ENCODE data around the gene ATP9B. TPM values are rescaled to one million over a fixed set of nuclear protein-coding genes. Genes with fewer than 3 reads are reported as not detected.
"Not testable (repeated sequence)": the region's sequence is repeated elsewhere in the genome, so short reads cannot be mapped to it uniquely, and the experiment has no call there.

ATP9B gene
- total RNA-seq, 1 donor from 2014 or later, result 33.2 TPM

- H3K27ac ChIP-seq, result no peak overlapping the region
- Mint-ChIP-seq H3K4me1 (peaks cover 3% of the 10 kb centered on the region), H3K27ac (no peak overlapping the region), H3K27me3 (ENCODE audit: insufficient read depth, low read depth) (no peaks in the 10 kb centered on the region), H3K4me3 (no peak overlapping the region), H3K36me3 (peaks cover 16% of the 10 kb centered on the region), H3K9me3 (no peaks in the 10 kb centered on the region)
- H4K20me1 ChIP-seq (ENCODE audit: low read depth), result no peaks in the 10 kb centered on the region
- H3K36me3 ChIP-seq, result no peaks in the 10 kb centered on the region
- H2AFZ ChIP-seq (replicated peaks), result no peak overlapping the region
- no peak overlapping the region for H3K4me2 ChIP-seq
- no peaks in the 10 kb centered on the region for H3K4me1 ChIP-seq
- H3K79me2 ChIP-seq (ENCODE audit: low read depth), result no peaks in the 10 kb centered on the region
- TF ChIP-seq EZH2 (IDR thresholded peaks at IDR 0.05) (no peak), CTCF (IDR thresholded peaks at IDR 0.05) (no peak), EZH2phosphoT487 (IDR thresholded peaks at IDR 0.05) (no peak)
- no peaks in the 10 kb centered on the region for H3F3A ChIP-seq (ENCODE audit: low read depth)
- no peak for DNase-seq (ENCODE audit: low spot score)
- H3K27me3 ChIP-seq, result no peaks in the 10 kb centered on the region
- no peak overlapping the region for H3K4me3 ChIP-seq
- H3K9me3 ChIP-seq (ENCODE audit: low read depth), result no peaks in the 10 kb centered on the region
- no peak overlapping the region for H3K9ac ChIP-seq
Measured at GRCh38 chr18:79372991-79373390, 303.8 kb downstream of the ATP9B start.

- Mint-ChIP-seq H3K27ac (no peak overlapping the region), H3K9me3 (no peaks in the 10 kb centered on the region), H3K4me3 (no peak overlapping the region), H3K27me3 (ENCODE audit: insufficient read depth, low read depth) (no peaks in the 10 kb centered on the region), H3K36me3 (peaks cover 19% of the 10 kb centered on the region), H3K4me1 (peaks cover 3% of the 10 kb centered on the region)
- Histone ChIP-seq H3K4me2 (no peak overlapping the region), H4K20me1 (ENCODE audit: low read depth) (no peaks in the 10 kb centered on the region), H3K4me3 (no peak overlapping the region), H3K27ac (no peak overlapping the region), H3K36me3 (no peaks in the 10 kb centered on the region), H3K79me2 (ENCODE audit: low read depth) (no peaks in the 10 kb centered on the region), H3K9ac (no peak overlapping the region), H3K4me1 (no peaks in the 10 kb centered on the region), H3K9me3 (ENCODE audit: low read depth) (no peaks in the 10 kb centered on the region), H3K27me3 (no peaks in the 10 kb centered on the region), H2AFZ (replicated peaks) (no peak overlapping the region), H3F3A (ENCODE audit: low read depth) (peaks cover 6% of the 10 kb centered on the region)
- TF ChIP-seq EZH2 (IDR thresholded peaks at IDR 0.05), result no peak
- no peak for TF ChIP-seq EZH2phosphoT487 (IDR thresholded peaks at IDR 0.05)
- no peak for DNase-seq (ENCODE audit: low spot score)
Measured at GRCh38 chr18:79373736-79374135, 304.5 kb downstream of the ATP9B start.

GRCh38 chr18:79374408-79375171 is 305.4 kb downstream of the ATP9B start:
- no peak for DNase-seq (ENCODE audit: low spot score)
- no peaks in the 10 kb centered on the region for H3K79me2 ChIP-seq (ENCODE audit: low read depth)
- Mint-ChIP-seq H3K27ac (no peak overlapping the region), H3K9me3 (no peaks in the 10 kb centered on the region), H3K4me1 (peaks cover 3% of the 10 kb centered on the region), H3K27me3 (ENCODE audit: insufficient read depth, low read depth) (no peaks in the 10 kb centered on the region), H3K4me3 (no peak overlapping the region), H3K36me3 (peaks cover 17% of the 10 kb centered on the region)
- H3K4me2 ChIP-seq, result no peak overlapping the region
- H3K9me3 ChIP-seq (ENCODE audit: low read depth), result no peaks in the 10 kb centered on the region
- no peaks in the 10 kb centered on the region for H3K36me3 ChIP-seq
- peaks cover 3% of the 10 kb centered on the region for H4K20me1 ChIP-seq (ENCODE audit: low read depth)
- TF ChIP-seq CTCF (IDR thresholded peaks at IDR 0.05) (no peak), EZH2 (IDR thresholded peaks at IDR 0.05) (no peak), EZH2phosphoT487 (IDR thresholded peaks at IDR 0.05) (no peak)
- H3K4me3 ChIP-seq, result no peak overlapping the region
- no peaks in the 10 kb centered on the region for H3K4me1 ChIP-seq
- H3K27me3 ChIP-seq, result no peaks in the 10 kb centered on the region
- peaks cover 7% of the 10 kb centered on the region for H3F3A ChIP-seq (ENCODE audit: low read depth)
- H3K9ac ChIP-seq, result no peak overlapping the region
- no peak overlapping the region for H3K27ac ChIP-seq
- H2AFZ ChIP-seq (replicated peaks), result no peak overlapping the region

- no peak overlapping the region for H3K9ac ChIP-seq
- H3K36me3 ChIP-seq, result no peaks in the 10 kb centered on the region
- DNase-seq (ENCODE audit: low spot score), result no peak
- H3F3A ChIP-seq (ENCODE audit: low read depth), result peaks cover 7% of the 10 kb centered on the region
- no peak overlapping the region for H3K27ac Mint-ChIP-seq
- H3K4me1 Mint-ChIP-seq, result peaks cover 3% of the 10 kb centered on the region
- no peaks in the 10 kb centered on the region for H3K27me3 Mint-ChIP-seq (ENCODE audit: insufficient read depth, low read depth)
- H3K9me3 Mint-ChIP-seq, result no peaks in the 10 kb centered on the region
- H3K4me3 Mint-ChIP-seq, result no peak overlapping the region
- H3K27me3 ChIP-seq, result no peaks in the 10 kb centered on the region
- TF ChIP-seq CTCF (IDR thresholded peaks at IDR 0.05), result no peak
- TF ChIP-seq EZH2phosphoT487 (IDR thresholded peaks at IDR 0.05), result no peak
- TF ChIP-seq EZH2 (IDR thresholded peaks at IDR 0.05), result no peak
- no peak overlapping the region for H3K27ac ChIP-seq
- no peaks in the 10 kb centered on the region for H3K79me2 ChIP-seq (ENCODE audit: low read depth)
- H3K36me3 Mint-ChIP-seq, result peaks cover 13% of the 10 kb centered on the region
- H3K4me2 ChIP-seq, result no peak overlapping the region
- no peaks in the 10 kb centered on the region for H3K9me3 ChIP-seq (ENCODE audit: low read depth)
- H4K20me1 ChIP-seq (ENCODE audit: low read depth), result peaks cover 3% of the 10 kb centered on the region
- no peak overlapping the region for H2AFZ ChIP-seq (replicated peaks)
- H3K4me3 ChIP-seq, result no peak overlapping the region
- no peaks in the 10 kb centered on the region for H3K4me1 ChIP-seq
Measured at GRCh38 chr18:79375441-79376154, 306.4 kb downstream of the ATP9B start.

GRCh38 chr18:79376661-79377060 is 307.5 kb downstream of the ATP9B start:
- not testable (repeated sequence) for H3K4me1 Mint-ChIP-seq; H3K79me2 ChIP-seq (ENCODE audit: low read depth); H3K9ac ChIP-seq; H3K4me1 ChIP-seq; H3K4me3 ChIP-seq; DNase-seq (ENCODE audit: low spot score); H3K27ac ChIP-seq; H3K9me3 Mint-ChIP-seq; H3K9me3 ChIP-seq (ENCODE audit: low read depth); H4K20me1 ChIP-seq (ENCODE audit: low read depth); H3F3A ChIP-seq (ENCODE audit: low read depth); H3K36me3 Mint-ChIP-seq; H3K27me3 ChIP-seq; H3K36me3 ChIP-seq; H3K4me2 ChIP-seq; H3K4me3 Mint-ChIP-seq; H2AFZ ChIP-seq (replicated peaks); H3K27ac Mint-ChIP-seq; H3K27me3 Mint-ChIP-seq (ENCODE audit: insufficient read depth, low read depth)
